Uterus (tissue), 2 donors: ENCODE results near the gene ERMAP.

Experiments used
- CTCF ChIP-seq, 4 experiments: fragments of 200-600 bp in 2 of 4; fragments of 450-650 bp in 2 of 4; sonication (generic) in 2 of 4; IDR thresholded peaks; one replicate each; pipeline ENCODE4 v1.5.1; 2016 to 2019; ENCODE audit warnings: antibody characterized with exemption in 4 of 4, mild to moderate bottlenecking in 2 of 4, moderate library complexity in 1 of 4
- POLR2A ChIP-seq, 2 donors: fragments of 450-650 bp; IDR thresholded peaks; one replicate each; pipeline ENCODE4 v1.6.1; 2016; ENCODE audit warnings: antibody characterized with exemption in 2 of 2, mild to moderate bottlenecking in 1 of 2, moderate library complexity in 1 of 2

- TF ChIP-seq CTCF (IDR thresholded peaks at IDR 0.05) (no peak), POLR2A (IDR thresholded peaks at IDR 0.05) (no peak)
Measured at GRCh38 chr1:42835422-42835821, 18.5 kb downstream of the ERMAP start.
